ENCODE data around the gene PEX3.
A peak's percentile ranks its signal among the peaks of the same experiment; 100 is the strongest.
"Not testable (repeated sequence)": the region's sequence is repeated elsewhere in the genome, so short reads cannot be mapped to it uniquely, and the experiment has no call there.

The PEX3 gene

DNA sequence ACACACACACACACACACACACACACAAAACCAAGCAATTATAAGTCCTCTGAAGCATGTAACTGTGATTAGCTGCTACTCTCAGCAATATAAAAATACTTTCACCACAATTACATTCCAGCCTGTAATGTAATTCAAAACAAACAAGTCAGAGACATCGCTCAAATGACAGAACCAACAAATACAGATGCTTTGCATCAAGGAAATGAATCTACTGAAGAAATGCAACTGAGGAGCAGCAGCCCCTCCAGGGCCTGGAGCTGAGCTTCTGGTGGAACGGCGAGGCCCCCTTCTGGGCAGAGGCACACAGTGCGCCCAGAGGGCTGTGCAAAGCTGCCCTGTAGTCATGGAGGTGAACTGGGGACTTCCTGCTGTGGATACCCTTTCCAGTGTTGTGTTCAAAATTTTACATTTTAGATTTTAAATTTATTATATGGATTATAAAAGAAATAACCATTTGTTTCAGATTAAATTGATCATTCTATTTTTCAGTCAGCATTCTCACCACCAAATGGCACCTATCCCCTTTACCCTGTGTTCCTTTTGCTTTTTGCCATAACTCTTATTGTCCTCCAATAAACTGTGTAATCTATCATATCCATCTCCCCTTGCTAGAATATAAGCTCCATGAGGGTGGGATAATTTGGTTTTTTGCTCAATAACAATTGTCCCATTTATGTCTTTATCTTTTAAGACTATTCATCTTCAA, 23.3 kb upstream of the PEX3 start:
- peak; percentile 32 for DNase-seq (ENCODE audit: insufficient read length, low spot score)
- FAIRE-seq, result peak; percentile 77

GRCh38 chr6:143429970-143430369, 20.6 kb upstream of the PEX3 start:
- DNase-seq (ENCODE audit: insufficient read length, low spot score), result no peak
- no peak for FAIRE-seq
- TF ChIP-seq POLR2A (IDR thresholded peaks at IDR 0.05; ENCODE audit: low read depth, low read length), result no peak

More for the DNA sequence above, 23.3 kb upstream of the PEX3 start:
- no peak for TF ChIP-seq POLR2A (IDR thresholded peaks at IDR 0.05; ENCODE audit: low read depth, low read length)

GRCh38 chr6:143431226-143431625, 19.4 kb upstream of the PEX3 start:
- no peak for TF ChIP-seq POLR2A (IDR thresholded peaks at IDR 0.05; ENCODE audit: low read depth, low read length)
- no peak for DNase-seq (ENCODE audit: insufficient read length, low spot score)
- FAIRE-seq, result no peak

DNA sequence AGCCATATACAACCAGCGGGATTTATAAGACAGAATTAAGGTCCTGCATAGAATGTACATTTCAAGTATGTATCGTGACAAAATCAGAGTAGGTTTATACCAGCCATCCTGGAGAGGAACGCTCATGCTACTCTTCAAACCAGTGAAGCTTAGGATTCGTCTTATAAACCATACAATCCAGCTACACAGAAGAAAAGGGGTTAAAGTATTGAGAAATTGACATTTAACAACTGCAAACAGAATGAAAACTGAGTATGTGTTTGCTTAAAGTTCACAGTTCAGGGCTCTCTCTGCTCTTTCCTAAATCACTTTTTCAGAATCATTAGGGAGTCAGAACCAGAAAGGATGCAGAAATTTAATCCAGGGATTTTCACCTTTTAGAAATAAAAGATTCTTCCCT, 18.0 kb upstream of the PEX3 start:
- no peak for FAIRE-seq
- no peak for DNase-seq (ENCODE audit: insufficient read length, low spot score)
- no peak for TF ChIP-seq POLR2A (IDR thresholded peaks at IDR 0.05; ENCODE audit: low read depth, low read length)

DNA sequence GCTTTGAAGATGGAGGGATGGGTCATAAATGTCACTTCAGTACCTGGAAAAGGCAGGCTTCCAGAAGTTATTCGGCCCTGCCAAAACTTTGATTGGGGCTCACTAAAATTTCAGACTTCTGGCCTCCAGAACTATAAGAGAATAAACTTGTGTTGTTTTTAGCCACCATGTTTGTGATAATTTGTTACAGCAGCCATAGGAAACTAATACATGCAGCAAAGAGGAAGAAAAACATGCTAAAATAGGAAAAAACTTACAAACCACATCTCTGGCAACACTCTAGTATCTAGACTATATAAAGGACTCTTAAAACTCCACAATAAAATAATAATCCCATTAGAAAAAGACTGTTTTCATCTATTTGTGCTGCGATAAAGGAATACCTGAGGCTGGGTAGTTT, 9.6 kb upstream of the PEX3 start:
- TF ChIP-seq POLR2A (IDR thresholded peaks at IDR 0.05; ENCODE audit: low read depth, low read length), result no peak
- DNase-seq (ENCODE audit: insufficient read length, low spot score) (no peak), FAIRE-seq (no peak)

GRCh38 chr6:143441680-143442545, 8.7 kb upstream of the PEX3 start:
- no peak for DNase-seq (ENCODE audit: insufficient read length, low spot score)
- FAIRE-seq, result no peak
- no peak for TF ChIP-seq POLR2A (IDR thresholded peaks at IDR 0.05; ENCODE audit: low read depth, low read length)

GRCh38 chr6:143443096-143443495, 7.5 kb upstream of the PEX3 start:
- FAIRE-seq (no peak), DNase-seq (ENCODE audit: insufficient read length, low spot score) (no peak)

GRCh38 chr6:143447865-143448264, 2.7 kb upstream of the PEX3 start:
- DNase-seq (ENCODE audit: insufficient read length, low spot score); FAIRE-seq: not testable (repeated sequence)

More at GRCh38 chr6:143443096-143443495, 7.5 kb upstream of the PEX3 start:
- no peak for TF ChIP-seq POLR2A (IDR thresholded peaks at IDR 0.05; ENCODE audit: low read depth, low read length)

- no peak for DNase-seq (ENCODE audit: insufficient read length, low spot score)
- no peak for FAIRE-seq
- no peak for TF ChIP-seq POLR2A (IDR thresholded peaks at IDR 0.05; ENCODE audit: low read depth, low read length)
Observed at GRCh38 chr6:143449082-143449713, 1.4 kb upstream of the PEX3 start.

DNA sequence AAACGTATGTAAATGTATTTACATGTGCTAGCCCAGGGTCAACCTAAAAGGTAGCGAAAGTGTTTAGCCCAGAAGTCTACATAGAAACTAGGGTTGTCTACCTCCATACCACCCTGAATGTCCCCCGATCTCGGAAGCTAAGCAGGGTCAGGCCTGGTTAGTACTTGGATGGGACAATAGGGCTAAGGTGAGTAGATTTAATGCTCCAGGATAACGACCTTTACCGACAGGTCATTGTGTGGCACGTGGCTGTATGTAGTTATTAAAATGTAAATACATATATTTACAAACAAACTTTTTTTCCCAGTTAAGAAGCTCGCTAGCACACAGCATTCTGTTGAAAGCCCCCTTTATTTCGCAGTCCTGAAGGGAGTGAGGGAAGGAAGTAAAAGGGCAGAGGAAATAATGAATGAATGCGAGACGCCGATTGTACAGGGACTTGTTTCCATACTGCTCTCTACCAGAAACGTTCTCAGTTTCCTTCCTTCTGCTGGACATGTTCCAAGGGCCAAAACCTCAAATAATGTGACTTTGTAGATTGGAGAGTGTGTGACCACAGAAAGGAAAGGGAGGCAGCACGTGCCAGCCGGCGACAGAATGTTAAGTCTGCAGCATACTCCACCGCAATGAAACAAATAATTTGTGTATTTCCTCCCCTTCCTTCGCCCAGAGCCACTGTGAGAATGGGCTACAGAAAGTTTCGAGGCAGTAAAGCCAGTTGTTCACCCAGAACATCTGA, 722 bp upstream of the PEX3 start:
- no peak for DNase-seq (ENCODE audit: insufficient read length, low spot score)
- FAIRE-seq, result no peak
- no peak for TF ChIP-seq POLR2A (IDR thresholded peaks at IDR 0.05; ENCODE audit: low read depth, low read length)

DNA sequence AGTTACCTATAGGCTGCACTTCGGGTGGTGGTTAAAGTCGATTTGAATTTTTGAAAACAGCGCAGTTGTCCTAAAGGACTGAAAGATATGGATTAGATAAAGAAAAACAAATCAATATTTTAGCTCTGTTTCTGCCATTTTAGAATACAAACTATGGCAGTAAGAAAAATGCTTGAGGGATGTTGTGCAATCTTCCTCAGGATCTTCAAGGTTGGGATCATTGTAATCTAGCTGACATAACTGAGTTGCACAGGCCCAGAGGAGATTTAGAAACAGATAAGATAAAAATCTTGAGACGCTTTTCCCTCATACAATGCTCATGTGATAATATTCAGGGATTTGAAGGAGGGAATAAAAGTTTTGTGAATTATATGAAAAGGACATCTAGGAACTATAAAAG, 926 bp downstream of the PEX3 start:
- TF ChIP-seq POLR2A (IDR thresholded peaks at IDR 0.05; ENCODE audit: low read depth, low read length), result no peak
- DNase-seq (ENCODE audit: insufficient read length, low spot score) (no peak), FAIRE-seq (no peak)

GRCh38 chr6:143457563-143458359, 7.2 kb downstream of the PEX3 start:
- DNase-seq (ENCODE audit: insufficient read length, low spot score), result no peak
- TF ChIP-seq POLR2A (IDR thresholded peaks at IDR 0.05; ENCODE audit: low read depth, low read length), result no peak
- FAIRE-seq, result peak; percentile 65

- FAIRE-seq (no peak), DNase-seq (ENCODE audit: insufficient read length, low spot score) (no peak)
- TF ChIP-seq POLR2A (IDR thresholded peaks at IDR 0.05; ENCODE audit: low read depth, low read length), result no peak
Observed at GRCh38 chr6:143465546-143465945, 14.9 kb downstream of the PEX3 start.
